NK-92 (cell line): ENCODE results near the gene CRACR2A.

ENCODE experiments used
- DNase-seq: peaks from one replicate; lab custom pipeline; 2025; ENCODE audit not compliant: unreplicated experiment; lab: John Stamatoyannopoulos, UW

CRACR2A gene, protein sequence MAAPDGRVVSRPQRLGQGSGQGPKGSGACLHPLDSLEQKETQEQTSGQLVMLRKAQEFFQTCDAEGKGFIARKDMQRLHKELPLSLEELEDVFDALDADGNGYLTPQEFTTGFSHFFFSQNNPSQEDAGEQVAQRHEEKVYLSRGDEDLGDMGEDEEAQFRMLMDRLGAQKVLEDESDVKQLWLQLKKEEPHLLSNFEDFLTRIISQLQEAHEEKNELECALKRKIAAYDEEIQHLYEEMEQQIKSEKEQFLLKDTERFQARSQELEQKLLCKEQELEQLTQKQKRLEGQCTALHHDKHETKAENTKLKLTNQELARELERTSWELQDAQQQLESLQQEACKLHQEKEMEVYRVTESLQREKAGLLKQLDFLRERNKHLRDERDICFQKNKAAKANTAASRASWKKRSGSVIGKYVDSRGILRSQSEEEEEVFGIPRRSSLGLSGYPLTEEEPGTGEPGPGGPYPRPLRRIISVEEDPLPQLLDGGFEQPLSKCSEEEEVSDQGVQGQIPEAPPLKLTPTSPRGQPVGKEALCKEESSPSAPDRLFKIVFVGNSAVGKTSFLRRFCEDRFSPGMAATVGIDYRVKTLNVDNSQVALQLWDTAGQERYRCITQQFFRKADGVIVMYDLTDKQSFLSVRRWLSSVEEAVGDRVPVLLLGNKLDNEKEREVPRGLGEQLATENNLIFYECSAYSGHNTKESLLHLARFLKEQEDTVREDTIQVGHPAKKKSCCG

DNA sequence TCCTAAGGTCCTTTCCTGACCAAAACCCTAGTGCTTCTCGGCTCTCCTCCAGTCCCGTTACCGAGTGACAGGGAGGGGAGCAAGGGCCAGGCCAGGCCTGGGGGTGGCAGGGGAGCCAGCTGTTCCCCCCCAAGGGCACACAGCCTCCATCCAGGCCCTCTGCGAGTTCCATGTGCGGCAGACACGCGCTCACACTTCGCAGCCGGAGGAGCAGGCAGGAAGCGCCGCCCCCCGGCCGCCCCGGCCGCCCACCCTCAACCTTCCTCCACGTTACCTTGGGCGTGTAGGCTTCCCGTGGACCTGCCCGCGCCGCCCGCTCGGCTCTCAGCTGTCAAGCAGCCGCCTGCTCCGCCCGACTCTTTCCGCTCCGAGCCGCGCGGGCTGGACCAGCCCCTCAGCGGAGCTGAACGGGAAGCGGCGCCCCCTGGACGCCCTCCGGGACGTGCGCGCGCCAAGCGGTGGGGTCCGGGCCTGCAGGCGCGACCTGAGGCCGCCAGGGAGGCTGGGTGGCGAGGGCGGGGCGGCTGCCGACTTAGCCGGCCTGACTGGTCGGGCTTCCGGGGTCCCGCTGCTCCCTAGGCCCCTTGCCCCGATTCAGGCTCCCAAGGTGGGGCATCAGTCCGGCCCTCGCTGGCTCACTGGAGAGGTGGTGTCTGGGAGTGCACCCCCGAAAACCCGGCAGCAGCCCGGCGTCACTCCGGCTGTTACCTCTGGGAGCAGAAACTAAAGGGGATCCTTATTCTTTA, at the start of gene CRACR2A:
Gene CRACR2A (minus strand): TSS at position 369 of the 746 bp plus-strand sequence. CDS start 56,110 bp downstream, outside the sequence.
- DNase-seq, result no peak

DNA sequence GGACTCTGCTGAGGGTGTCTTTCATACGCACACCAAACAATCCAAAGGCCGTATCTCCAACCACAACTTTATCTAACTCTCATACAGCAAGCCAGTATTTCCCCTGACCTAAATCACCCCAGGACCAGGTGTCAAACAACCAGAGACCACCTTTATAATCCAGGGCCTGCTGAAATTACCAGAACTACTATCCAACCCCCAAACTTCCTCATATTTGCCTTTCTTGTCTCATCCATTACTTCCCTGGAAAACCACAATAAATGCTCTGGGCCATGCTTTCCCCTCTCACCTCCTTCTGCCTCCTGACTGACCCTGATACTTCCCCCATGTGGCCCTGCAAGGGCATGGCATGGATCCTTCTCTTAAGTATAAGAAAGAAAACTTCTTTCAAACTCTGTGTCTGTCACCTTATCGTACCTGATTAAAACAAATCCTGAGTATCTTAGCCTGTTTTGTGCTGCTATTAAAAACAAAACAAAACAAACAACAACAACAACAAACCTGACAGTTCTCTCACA, 44.7 kb upstream of the CRACR2A start:
- DNase-seq, result no peak

DNA sequence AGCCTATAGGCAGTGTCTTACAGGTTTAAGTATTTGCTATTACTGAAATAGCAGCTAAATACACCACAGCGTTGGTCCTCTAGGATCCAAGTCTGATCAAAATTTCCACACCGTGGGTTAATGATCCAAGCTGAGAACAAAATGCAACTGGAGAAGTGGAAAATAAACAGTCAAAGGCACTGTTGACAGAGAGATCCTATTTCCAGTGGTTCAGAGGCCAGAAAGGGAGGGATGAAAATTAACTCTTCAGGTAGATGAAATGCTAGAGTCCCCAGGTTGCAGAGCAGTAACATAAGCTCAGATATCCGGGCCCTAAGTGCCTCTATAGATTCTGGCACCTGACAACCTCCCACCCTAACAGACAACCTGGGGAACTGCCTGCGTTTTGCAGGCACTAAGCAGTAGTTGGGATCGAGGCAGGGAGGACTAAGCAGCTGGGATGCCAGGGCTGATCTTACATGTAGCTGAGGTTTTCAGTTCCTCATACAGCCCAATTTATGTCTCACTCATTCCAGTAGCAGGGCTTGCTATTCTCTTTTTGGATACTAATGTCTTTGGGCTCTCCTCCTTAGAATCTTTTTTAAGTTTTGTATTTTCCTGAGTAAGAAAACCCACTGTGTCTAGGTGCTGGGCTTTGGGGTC, 42.7 kb upstream of the CRACR2A start:
- no peak for DNase-seq

DNA sequence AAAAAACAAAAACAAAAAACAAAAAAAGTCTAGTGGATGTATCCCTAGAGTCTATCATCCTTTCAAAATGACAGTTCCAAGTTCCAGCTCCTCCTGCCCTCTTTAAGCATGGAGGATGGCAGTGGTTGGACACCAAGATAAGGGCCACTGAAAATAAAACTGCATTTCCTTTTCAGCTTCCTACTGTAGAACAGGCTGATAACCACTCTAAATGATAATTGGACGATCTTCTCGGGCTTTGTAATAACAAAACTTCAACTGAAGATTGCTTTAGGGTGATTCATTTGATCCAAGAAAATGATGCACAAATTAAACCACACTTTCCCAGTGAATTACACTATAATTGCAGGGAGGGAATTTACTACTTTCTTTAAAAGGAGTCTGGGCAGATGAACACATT, 42.2 kb upstream of the CRACR2A start:
- DNase-seq, result no peak

DNA sequence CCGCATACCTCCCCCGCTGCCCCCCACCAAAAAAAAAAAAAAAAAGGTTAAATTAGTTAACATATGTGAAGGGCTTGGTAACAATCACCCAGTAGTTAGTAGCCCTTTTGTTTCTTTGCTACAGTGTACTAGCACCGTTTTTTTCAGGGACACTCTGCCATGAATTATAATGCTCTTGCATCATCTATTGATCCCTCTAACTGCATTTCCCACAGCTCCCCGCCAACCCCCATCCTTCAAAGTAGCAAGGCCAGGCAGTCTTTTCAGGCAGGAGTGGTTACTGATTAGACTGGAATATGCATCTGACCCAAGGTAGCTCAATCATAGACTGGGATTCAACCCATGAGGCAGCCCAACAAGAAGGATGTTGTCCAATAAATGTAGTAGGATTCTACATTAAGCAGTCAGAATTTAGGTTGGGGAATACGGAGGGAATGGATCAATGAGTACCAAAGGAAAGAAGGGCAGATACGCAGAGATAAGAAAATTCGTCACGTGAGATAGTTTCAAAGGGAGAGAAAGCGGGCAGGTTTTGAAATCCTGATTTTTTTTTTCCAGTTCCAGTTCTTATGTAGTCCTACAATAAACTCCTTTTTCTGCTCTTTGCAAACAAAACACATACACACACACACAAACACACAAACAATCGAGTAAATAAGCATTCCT, 39.8 kb upstream of the CRACR2A start:
- no peak for DNase-seq

DNA sequence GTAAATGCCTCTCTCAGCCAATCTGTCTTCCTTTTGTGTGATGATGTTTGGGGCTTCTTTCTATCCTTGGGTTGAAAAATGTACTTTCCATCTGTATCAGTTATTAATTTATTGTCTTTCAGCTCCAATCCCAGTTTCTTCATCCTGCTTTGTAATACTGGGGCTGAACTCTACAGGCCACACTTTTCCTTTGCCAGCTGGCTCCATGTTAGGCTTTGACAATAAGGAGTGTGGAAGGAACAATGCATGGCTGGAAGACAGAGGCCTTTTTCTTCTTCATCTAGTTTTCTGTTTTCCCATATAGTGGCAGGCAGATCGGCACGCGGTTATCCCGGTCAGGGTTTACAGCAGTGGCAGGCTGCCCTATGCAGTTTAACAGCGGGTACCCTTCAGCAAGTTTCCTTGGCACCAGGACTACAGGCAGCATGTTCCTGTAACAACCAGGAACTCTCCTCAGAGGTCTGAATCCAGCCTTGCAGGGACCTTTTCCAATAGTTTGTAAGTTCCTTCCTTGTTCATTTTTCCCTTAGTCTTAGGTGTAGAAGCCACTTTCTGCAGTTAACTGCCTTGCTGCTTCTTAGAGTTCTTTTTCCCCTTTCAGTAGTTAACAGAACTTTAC, 38.5 kb upstream of the CRACR2A start:
- no peak for DNase-seq

DNA sequence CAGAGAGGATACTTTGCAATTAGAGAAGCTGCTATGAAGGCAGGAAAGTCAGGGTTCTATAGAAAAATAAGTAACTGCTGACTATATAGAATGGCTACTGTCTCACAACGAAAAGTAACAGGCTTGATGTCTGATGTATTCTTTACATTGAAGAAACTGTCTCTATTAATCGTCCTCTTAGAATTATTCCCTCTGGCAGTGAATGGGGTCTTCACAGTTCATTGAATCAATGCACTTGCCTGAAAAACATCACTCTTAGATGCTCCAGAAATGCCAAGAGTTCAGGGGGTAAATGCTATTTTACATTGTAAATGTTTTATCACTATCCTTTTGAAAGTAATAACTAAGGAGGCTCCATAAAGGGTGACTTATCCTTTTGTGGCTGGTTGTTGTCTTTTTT, 37.7 kb upstream of the CRACR2A start:
- no peak for DNase-seq

DNA sequence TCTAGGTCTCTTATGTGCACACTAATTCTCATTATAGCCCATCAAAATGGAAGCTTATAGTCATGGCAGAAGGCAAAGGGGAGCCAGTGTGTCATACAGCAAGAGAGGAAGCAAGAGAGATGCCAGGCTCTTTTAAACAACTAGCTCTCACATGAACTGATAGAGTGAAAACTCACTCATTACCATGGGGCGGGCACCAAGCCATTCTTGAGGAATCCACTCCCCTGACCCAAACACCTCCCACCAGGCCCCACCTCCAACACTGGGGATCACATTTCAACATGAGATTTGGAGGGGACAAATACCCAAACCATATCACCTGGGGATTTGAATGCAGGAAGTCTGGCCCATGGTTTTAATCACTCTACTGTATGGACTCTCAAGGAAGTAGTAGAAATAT, 36.9 kb upstream of the CRACR2A start:
- no peak for DNase-seq

DNA sequence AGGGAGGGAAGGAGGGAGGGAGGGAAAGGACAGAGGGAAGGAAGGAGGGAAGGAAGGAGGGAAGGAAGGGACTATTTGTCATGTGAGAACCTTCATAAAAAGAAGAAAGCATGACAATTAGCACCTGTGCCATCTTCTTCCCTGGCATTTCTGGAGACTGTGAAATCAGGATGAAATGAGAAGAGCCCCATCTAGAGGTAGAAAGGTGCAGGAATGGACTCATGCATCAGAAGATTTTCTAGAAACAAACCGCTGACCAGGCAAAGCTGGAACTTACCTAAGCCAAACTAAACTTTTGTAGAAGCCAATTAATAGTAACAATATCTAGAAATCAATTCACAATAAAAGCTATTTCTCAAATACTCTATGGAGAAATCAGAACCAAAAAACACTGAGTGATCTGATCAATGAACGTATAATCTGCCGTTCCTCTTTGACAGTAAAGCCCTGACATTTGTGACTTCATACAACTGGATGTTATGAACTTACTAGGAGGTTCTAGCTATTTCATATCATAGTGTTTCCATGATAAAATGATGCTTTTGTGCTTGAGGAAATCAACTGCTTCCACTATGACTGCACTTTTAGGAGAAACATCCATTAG, 24.4 kb upstream of the CRACR2A start:
- no peak for DNase-seq

DNA sequence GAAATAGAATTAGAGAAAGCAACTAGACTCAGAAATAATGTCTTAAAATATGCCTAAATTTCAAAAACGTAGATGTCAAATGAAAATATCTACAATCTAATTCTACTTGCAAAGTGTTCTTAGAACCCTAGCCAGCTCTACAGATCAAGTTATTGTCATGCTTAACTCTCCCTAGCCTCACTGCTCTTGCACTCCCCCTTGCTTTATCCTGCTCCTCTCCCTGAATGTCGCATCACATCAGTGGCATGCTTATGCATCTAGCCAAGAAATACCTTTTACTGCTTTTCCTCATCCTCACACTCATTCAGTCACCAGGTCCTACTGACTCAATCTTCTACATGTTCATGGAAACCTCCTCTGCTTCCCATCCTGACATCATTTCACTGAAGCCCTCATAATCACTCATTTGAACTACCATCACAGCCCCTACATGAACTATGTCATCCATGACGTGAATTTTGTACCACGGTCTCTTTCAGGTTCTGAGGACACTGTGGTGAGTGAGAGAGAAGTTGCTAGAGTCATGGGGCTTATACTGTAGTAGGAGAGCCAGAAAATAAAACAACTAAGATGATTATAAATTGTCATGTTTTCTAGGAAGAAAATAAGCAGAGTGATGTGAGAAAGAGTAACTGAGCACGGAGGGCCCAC, 22.6 kb upstream of the CRACR2A start:
- DNase-seq, result no peak

DNA sequence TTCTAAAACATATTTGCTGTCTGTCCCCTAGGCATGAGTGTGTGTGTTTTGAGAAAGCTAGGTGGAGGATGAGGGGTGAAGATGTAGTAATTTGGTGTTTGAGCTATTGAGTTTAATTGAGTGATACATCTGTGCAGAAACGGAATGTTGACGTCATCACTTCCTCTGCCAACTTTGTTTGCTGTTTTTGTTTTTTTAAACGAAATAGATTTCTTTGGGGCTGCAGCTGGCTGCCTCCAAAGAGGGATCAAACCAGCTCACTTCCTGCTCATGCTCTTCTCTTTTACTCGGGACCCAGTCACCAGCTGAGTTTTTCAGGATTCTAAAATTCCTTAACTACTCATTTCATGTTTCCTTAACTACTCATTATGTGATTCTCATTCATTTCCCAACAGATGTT, 19.5 kb upstream of the CRACR2A start:
- no peak for DNase-seq

DNA sequence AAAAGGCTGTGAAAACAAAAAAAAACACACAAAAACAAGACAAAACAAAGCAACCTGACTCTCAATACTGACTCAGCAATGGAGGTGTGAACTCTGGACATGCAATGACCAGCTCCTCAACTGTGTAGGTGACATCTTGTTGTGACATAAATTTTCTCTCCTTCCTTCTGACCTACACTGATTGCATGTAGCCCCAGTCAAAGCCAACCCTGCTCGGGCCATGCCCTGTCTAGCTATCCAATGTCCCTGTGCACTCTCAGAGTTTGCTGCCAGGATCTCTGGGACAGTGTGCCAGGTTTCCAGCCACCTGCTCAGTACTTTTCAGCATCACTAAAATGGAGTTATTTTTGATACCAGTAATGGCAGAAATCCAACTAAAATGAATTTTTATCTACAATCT, 18.9 kb upstream of the CRACR2A start:
- no peak for DNase-seq

DNA sequence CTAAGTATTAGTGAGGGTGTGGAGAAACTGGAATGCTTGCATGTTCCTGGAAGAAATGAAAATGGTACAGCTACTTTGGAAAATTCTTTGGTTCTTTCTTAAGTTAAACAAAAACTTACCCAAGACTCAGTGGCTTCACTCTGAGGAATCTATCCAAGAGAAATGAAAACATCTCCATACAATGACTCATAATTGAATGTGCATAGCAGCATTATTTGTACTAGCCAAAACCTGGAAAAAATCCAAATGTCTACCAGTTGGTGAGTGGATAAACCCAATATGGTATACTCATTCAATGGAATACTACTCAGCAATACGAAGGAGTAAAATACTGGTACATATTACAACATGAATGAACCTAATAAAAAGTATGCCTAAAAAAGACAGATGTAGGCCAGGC, 18.0 kb upstream of the CRACR2A start:
- DNase-seq, result no peak

DNA sequence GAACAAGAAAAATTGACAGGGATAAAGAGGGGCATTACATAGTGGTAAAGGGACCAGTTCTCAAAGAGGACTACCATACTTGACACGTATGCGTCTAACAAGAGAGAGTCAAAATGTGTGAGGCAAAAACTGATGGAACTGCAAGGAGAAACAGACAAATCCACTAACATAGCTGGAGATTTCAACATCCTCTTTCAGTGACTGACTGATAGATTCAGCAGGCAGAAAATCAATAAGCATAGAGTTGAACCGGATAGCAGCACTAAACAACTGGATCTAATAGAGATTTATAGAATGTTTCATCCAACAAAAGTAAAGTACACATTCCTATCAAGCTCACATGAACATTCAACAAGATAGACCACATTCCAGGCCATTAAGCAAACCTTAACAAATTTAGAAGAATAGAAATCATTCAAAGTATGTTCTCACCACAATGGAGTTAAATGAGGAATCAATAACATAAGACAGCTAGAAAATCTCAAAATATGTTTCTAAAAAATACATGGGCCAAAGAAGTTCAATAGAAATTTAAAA, 16.1 kb upstream of the CRACR2A start:
- no peak for DNase-seq

DNA sequence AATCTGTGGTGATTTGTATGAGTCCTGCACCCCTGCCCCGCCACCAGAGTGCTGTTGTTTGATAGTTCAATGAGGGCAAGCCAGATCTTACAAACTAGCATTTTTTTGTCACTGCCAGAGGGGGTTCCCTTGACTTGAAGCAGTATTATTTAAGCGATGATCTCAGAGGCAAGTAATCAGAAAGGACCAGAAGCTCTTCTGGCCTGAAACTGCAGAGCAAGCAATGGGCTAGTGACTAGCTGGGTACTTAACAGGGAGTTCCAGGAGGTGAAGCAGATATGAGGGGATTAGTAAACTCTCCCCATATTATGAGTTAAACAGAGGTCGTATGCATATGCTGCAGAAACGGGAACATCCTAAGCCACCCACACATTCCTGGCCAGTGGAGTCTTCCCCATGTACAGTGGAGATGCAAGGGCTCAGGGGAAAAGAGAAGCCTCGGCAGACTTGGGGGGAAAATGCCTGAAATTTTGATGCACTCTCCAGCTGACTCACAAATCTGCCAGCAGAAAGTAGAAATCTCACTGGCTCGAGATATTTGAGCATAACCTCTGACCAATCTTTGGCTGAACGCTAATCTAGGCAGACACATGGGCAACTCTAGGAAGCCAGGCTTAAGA, 8.3 kb upstream of the CRACR2A start:
- DNase-seq, result no peak

DNA sequence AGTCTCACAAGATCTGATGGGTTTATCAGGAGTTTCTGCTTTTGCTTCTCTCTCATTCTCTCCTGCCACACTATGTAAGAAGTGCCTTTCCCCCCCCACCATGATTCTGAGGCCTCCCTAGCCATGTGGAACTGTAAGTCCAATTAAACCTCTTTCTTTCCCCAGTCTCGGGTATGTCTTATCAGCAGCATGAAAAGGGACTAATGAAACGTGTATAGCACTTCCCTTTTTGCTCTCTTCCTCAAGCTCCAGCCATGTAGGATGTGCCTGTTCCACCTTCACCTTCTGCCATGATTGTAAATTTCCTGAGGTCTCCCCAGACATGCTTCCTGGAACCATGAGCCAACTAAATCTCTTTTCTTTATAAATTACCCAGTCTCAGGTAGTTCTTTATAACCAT, 7.0 kb upstream of the CRACR2A start:
- DNase-seq, result no peak

DNA sequence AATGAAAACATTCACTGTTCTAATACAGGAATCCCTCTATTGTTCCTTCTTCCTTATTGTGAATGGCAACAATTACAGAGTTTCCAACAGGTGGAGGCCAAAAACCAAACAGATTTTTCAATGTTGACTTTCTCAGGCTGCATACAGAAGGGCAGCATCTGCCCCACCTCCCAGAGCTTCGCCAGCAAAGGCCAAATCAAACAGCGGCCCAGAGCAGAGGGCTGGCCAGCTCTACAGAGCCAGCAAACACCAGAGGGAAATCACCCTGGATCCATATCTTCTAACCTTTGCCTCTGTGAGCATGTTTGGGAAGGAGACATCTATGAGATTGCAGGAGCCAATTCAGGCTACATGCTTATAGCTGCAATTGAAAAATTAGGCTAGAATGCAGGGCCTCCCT, 4.4 kb upstream of the CRACR2A start:
- DNase-seq, result no peak

DNA sequence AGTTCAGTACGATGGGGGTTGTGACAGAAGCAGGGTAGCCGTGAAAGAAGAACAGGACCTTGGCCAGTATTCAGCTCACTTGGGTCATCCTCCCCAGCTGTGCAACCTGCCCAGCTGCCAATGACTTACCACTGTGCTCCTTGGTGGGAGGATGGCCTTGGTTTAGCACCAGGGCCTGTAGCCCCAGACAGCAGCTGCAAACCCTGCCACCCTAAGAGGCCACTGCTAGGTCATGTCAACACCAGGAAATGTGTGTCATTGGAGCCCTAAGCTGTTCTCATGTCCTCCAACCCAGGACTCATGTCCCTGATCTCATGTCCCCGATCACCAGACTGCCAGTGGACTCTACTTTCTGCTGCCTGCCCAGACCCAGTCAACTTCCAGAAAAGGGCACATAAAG, 3.0 kb upstream of the CRACR2A start:
- DNase-seq, result no peak
